ENCODE measurements around the gene GADD45A. TPM values are rescaled to one million over a fixed set of nuclear protein-coding genes. Genes with fewer than 3 reads are reported as not detected.

The GADD45A gene
- total and polyA plus RNA-seq, 9 of the 15 experiments (the other 6 are each of a cell fraction or from before 2014, with no cell fraction given): 21.3 to 156 (median 62.1) TPM

DNA sequence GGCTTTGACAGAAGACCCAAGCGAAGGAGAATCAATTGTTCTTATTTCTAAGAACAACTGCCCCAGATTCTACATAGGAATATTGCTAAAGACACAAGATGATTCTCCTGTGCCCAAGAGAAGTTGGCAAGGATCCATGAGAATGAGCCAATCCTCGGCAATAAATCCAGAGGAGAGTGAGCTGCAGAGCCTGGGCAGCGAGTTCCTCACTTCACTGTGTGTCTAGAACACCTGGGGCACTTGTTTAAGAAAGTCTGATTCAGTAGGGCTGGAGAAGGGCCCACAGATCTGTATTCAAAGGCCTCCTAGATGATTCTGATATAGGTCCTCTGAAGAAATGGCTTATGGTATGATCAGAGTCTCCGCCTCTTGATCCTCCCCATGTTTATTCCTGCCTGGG, 31.8 kb downstream of the GADD45A start (continued):
- TF ChIP-seq SOX6 (IDR thresholded peaks at IDR 0.05): no peak

DNA sequence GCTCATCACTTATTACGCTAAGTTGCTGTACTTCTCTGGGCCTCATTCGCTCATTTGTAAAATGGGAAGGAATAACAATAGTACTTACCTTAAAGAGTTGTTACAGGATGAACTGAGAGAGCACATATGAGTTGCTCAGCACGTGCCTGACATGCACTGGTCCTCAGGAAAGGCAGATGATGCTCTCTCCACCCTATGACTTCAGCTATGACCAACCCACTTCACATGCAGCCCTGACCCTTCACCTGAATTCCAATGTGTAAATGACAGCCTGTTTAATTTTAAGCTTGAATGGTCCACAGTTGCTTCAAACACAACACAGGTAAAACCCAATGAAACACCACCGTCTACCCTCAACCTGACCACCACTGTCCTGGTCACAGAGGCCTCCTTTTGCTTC, 32.9 kb downstream of the GADD45A start:
- no peaks in the 10 kb centered on the region for H3K27me3 ChIP-seq (ENCODE audit: control insufficient read depth in 2 of 2, insufficient read depth in 2 of 2, low read length in 2 of 2)
- FAIRE-seq (no peak), DNase-seq (ENCODE audit: extremely low read depth in 1 of 4, low spot score in 3 of 4) (no peak), ATAC-seq (no peak)
- BruUV-seq (replicated peaks): no TSS peak
- 72% methylated on average over 4 of the region's 4 CpGs for WGBS (ENCODE audit: insufficient coverage, low coverage, missing lambda C conversion rate)
- no peak overlapping the region for H3K4me2 ChIP-seq (ENCODE audit: insufficient read depth, low read length)
- TF ChIP-seq HIVEP1 (CRISPR knock-in tag; IDR thresholded peaks at IDR 0.05): no peak
- no peak for TF ChIP-seq NBN (IDR thresholded peaks at IDR 0.05; ENCODE audit: low read depth)
- TF ChIP-seq BHLHE40 (IDR thresholded peaks at IDR 0.05; ENCODE audit: low read length): peak; percentile 63
- no peak for TF ChIP-seq CBX2 (IDR thresholded peaks at IDR 0.05; ENCODE audit: insufficient read depth, low read length, poor library complexity, severe bottlenecking)
- TF ChIP-seq, protein P1, sequence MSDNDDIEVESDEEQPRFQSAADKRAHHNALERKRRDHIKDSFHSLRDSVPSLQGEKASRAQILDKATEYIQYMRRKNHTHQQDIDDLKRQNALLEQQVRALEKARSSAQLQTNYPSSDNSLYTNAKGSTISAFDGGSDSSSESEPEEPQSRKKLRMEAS (CRISPR knock-in tag; IDR thresholded peaks at IDR 0.05): 0 out of 2 replicates have a peak, but pooled peaks have one; percentile 30
- TF ChIP-seq, protein P2, sequence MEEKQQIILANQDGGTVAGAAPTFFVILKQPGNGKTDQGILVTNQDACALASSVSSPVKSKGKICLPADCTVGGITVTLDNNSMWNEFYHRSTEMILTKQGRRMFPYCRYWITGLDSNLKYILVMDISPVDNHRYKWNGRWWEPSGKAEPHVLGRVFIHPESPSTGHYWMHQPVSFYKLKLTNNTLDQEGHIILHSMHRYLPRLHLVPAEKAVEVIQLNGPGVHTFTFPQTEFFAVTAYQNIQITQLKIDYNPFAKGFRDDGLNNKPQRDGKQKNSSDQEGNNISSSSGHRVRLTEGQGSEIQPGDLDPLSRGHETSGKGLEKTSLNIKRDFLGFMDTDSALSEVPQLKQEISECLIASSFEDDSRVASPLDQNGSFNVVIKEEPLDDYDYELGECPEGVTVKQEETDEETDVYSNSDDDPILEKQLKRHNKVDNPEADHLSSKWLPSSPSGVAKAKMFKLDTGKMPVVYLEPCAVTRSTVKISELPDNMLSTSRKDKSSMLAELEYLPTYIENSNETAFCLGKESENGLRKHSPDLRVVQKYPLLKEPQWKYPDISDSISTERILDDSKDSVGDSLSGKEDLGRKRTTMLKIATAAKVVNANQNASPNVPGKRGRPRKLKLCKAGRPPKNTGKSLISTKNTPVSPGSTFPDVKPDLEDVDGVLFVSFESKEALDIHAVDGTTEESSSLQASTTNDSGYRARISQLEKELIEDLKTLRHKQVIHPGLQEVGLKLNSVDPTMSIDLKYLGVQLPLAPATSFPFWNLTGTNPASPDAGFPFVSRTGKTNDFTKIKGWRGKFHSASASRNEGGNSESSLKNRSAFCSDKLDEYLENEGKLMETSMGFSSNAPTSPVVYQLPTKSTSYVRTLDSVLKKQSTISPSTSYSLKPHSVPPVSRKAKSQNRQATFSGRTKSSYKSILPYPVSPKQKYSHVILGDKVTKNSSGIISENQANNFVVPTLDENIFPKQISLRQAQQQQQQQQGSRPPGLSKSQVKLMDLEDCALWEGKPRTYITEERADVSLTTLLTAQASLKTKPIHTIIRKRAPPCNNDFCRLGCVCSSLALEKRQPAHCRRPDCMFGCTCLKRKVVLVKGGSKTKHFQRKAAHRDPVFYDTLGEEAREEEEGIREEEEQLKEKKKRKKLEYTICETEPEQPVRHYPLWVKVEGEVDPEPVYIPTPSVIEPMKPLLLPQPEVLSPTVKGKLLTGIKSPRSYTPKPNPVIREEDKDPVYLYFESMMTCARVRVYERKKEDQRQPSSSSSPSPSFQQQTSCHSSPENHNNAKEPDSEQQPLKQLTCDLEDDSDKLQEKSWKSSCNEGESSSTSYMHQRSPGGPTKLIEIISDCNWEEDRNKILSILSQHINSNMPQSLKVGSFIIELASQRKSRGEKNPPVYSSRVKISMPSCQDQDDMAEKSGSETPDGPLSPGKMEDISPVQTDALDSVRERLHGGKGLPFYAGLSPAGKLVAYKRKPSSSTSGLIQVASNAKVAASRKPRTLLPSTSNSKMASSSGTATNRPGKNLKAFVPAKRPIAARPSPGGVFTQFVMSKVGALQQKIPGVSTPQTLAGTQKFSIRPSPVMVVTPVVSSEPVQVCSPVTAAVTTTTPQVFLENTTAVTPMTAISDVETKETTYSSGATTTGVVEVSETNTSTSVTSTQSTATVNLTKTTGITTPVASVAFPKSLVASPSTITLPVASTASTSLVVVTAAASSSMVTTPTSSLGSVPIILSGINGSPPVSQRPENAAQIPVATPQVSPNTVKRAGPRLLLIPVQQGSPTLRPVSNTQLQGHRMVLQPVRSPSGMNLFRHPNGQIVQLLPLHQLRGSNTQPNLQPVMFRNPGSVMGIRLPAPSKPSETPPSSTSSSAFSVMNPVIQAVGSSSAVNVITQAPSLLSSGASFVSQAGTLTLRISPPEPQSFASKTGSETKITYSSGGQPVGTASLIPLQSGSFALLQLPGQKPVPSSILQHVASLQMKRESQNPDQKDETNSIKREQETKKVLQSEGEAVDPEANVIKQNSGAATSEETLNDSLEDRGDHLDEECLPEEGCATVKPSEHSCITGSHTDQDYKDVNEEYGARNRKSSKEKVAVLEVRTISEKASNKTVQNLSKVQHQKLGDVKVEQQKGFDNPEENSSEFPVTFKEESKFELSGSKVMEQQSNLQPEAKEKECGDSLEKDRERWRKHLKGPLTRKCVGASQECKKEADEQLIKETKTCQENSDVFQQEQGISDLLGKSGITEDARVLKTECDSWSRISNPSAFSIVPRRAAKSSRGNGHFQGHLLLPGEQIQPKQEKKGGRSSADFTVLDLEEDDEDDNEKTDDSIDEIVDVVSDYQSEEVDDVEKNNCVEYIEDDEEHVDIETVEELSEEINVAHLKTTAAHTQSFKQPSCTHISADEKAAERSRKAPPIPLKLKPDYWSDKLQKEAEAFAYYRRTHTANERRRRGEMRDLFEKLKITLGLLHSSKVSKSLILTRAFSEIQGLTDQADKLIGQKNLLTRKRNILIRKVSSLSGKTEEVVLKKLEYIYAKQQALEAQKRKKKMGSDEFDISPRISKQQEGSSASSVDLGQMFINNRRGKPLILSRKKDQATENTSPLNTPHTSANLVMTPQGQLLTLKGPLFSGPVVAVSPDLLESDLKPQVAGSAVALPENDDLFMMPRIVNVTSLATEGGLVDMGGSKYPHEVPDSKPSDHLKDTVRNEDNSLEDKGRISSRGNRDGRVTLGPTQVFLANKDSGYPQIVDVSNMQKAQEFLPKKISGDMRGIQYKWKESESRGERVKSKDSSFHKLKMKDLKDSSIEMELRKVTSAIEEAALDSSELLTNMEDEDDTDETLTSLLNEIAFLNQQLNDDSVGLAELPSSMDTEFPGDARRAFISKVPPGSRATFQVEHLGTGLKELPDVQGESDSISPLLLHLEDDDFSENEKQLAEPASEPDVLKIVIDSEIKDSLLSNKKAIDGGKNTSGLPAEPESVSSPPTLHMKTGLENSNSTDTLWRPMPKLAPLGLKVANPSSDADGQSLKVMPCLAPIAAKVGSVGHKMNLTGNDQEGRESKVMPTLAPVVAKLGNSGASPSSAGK (IDR thresholded peaks at IDR 0.05): peak; percentile 46; the same call in 1 of the 2 replicates
- TF ChIP-seq, protein P3, sequence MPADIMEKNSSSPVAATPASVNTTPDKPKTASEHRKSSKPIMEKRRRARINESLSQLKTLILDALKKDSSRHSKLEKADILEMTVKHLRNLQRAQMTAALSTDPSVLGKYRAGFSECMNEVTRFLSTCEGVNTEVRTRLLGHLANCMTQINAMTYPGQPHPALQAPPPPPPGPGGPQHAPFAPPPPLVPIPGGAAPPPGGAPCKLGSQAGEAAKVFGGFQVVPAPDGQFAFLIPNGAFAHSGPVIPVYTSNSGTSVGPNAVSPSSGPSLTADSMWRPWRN (IDR thresholded peaks at IDR 0.05; ENCODE audit: low read depth): no peak
- H3K27ac ChIP-seq (ENCODE audit: extremely low read depth, low read depth, low read length): no peak overlapping the region
- H2AFZ ChIP-seq (ENCODE audit: low read depth, low read length): no peak overlapping the region
- intact Hi-C loops (cut with micrococcal nuclease): no loop called here
- no peaks in the 10 kb centered on the region for H3K36me3 ChIP-seq (ENCODE audit: control insufficient read depth, insufficient read depth, low read length)
- H3K79me2 ChIP-seq (ENCODE audit: control insufficient read depth, insufficient read depth, low read length): no peaks in the 10 kb centered on the region
- no peaks in the 10 kb centered on the region for H3K9me3 ChIP-seq (replicated peaks; ENCODE audit: control insufficient read depth, insufficient read depth, low read depth, low read length)
- H3K9me1 ChIP-seq (ENCODE audit: control insufficient read depth, insufficient read depth, low read length): no peaks in the 10 kb centered on the region
- ChIA-PET POLR2A (interaction anchor here (1.2 to 1.5 kb wide), 2 partner anchors 11 to 31 kb away, joined by 3 to 4 read pairs; no protein-coding TSS in a partner anchor), CTCF (ENCODE audit: low intra/inter-chr PET ratio) (interaction anchor here (0.7 kb wide), 1 partner anchor 516 kb away, joined by 5 read pairs; no protein-coding TSS in a partner anchor)
- no peaks in the 10 kb centered on the region for H4K20me1 ChIP-seq (replicated peaks; ENCODE audit: control insufficient read depth, insufficient read depth, low read length)
- in situ Hi-C loops (cut with MboI): no loop called here
- peaks cover 10 to 36% of the 10 kb centered on the region in 2 experiments for H3K4me1 ChIP-seq (replicated peaks in 1 of 2; ENCODE audit: control insufficient read depth in 2 of 2, insufficient read depth in 2 of 2, low read length in 2 of 2)
- no peak overlapping the region for H3K4me3 ChIP-seq
- no peak overlapping the region for H3K9ac ChIP-seq (ENCODE audit: insufficient read depth in 1 of 2, low read depth in 2 of 2, low read length in 2 of 2)
